Astrocyte of the hippocampus (primary cell): ENCODE measurements around the gene ZNF408.

Experiments used
- DNase-seq: peaks from one replicate; pipeline ENCODE4 v3.0.0; 2011; ENCODE audit warnings: low read depth, low spot score

Gene ZNF408

DNA sequence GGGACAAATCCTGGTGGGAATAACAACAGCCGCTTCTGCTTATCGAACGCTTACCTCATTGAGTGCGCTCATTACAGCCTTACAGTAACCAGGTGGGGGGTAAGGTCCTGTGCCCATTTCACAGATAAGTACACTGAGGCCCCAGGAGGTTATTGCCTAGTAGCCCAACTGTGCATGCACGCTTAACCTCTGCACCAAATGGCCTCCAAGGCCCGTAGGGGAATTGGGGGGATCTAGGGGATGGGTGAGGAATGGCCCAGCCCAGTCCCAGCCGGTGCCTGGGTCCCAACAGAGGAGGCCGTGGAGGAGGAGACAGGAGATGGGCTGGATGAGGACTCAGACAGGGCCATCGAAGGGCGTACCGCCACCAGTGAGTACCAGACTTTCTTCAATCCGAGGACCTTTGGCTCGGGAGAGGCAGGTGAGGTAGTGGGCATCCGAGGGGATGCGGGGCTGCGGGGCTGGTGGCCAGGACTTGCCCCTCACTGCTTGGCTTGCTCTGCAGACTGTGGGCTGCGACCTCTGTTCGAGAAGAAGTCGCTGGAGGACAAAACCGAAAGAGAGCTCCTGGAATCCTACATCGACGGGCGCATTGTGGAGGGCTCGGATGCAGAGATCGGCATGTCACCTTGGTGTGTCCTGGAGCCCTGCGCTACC, 25.5 kb downstream of the ZNF408 start:
- no peak for DNase-seq

GRCh38 chr11:46727952-46728658, 27.3 kb downstream of the ZNF408 start:
- DNase-seq = no peak

GRCh38 chr11:46728659-46729040, 27.8 kb downstream of the ZNF408 start:
- no peak for DNase-seq

- DNase-seq = no peak
Observed at GRCh38 chr11:46729110-46730027, 28.5 kb downstream of the ZNF408 start.

- no peak for DNase-seq
Observed at GRCh38 chr11:46731545-46731944, 30.7 kb downstream of the ZNF408 start.

DNA sequence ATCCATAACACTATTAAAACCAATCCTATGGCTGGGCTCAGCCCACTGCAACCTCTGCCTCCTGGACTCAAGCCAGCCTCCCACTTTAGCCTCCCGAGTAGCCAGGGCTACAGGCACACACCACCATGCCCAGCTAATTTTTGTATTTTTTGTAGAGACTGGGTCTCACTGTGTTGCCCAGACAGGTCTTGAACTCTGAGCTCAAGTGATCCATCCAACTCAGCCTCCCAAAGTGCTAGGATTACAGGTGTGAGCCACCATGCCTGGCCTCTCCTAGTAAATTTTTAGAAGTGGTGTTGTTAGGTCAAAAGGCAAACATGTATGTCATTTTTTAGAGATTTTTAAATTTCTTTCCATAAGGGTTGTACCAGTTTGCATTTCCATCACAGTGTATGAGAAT, 32.4 kb downstream of the ZNF408 start:
- no peak for DNase-seq

DNA sequence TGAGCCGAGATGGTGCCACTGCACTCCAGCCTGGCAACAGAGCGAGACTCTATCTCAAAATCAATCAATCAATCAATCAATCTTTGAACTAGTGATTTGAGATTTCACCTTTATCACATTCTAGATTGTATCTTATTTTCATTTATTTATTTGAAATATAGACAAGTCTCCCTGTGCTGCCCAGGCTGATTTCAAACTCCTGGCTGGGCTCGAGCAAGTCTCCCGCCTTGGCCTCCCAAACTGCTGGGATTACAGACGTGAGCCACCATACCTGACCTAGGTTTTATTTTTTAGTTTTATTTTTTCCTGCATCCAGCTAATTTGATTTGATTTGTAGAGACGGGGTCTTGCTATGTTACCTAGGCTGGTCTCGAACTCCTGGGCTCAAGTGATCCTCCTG, 35.3 kb downstream of the ZNF408 start:
- DNase-seq = no peak

GRCh38 chr11:46736615-46737014, 35.8 kb downstream of the ZNF408 start:
- DNase-seq = no peak

GRCh38 chr11:46737699-46738098, 36.9 kb downstream of the ZNF408 start:
- no peak for DNase-seq

DNA sequence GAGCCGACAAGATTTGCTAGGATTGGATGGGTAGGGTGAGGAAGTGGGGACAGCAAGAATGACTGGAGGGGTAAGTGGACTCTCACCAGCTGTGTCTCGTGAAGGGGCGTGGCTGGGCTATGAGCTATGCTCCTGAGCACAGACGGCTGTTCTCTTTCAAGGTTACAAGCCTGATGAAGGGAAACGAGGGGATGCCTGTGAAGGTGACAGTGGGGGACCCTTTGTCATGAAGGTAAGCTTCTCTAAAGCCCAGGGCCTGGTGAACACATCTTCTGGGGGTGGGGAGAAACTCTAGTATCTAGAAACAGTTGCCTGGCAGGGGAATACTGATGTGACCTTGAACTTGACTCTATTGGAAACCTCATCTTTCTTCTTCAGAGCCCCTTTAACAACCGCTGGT, 38.1 kb downstream of the ZNF408 start:
- no peak for DNase-seq

GRCh38 chr11:46741600-46742484, 41.0 kb downstream of the ZNF408 start:
- DNase-seq = no peak

GRCh38 chr11:46743043-46743442, 42.2 kb downstream of the ZNF408 start:
- no peak for DNase-seq

DNA sequence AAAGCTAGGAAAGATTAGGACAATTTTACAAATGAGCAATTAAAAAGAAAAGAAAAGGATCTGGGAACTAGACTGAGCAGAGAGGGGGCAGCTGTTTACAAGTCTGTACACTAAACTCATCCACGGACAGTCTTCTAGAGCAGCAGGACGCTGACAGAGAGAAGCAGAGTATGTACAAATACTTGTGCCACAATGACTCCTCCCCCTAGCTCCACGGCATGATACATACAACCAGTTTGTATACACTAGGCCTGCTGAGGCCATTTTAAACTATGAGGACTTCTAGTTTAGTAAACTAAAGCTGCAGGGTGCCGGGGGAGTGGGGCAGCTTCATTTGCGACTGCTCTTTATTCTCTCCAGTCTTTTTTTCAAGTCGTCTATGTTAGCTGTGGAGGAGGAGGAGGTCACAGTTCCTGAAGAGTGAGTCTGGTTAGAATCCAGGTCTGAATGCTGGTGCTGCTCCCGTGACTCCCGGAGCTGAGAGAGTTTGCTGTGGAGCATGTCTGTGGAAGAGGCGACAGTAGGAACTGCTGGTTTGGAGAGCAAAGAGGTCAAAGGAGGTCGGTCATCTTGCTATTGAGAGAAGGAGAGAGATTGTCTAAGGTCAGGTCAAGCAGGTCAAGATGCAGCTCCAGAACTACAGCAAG, 43.0 kb downstream of the ZNF408 start:
- DNase-seq = no peak

GRCh38 chr11:46745328-46745727, 44.5 kb downstream of the ZNF408 start:
- DNase-seq = no peak

DNA sequence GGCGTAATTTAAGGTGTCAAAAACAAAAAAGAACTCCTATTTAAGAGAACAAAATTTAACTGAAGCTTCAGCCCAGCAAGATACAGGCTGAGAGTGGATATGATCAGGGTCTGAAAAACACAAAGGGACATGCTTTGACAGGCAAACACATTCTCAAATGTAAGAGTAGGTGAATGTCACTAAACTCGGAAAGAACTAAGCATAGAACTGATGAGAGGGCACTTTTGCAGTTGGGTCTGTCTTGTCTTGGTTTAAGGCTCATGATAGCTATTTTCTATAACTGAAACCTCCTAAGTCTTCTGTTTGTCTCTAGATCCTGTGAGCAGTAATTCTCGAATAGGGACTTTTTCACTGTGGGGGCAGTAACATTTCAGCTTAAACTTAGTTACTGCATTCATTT, 45.2 kb downstream of the ZNF408 start:
- DNase-seq = no peak

GRCh38 chr11:46747150-46747549, 46.3 kb downstream of the ZNF408 start:
- DNase-seq = no peak
